Hematopoietic multipotent progenitor cell treated with erythropoietin and hydrocortisone succinate and interleukin-3 and kit ligand, for 15 days (in vitro differentiated cells): ENCODE measurements around the gene SKA1.
"Not testable (repeated sequence)": the region's sequence is repeated elsewhere in the genome, so short reads cannot be mapped to it uniquely, and the experiment has no call there.

Source experiments
- DNase-seq: peaks from one replicate; pipeline ENCODE4 v3.0.0-alpha.2; 2015; ENCODE audit warnings: low spot score

SKA1 gene

DNA sequence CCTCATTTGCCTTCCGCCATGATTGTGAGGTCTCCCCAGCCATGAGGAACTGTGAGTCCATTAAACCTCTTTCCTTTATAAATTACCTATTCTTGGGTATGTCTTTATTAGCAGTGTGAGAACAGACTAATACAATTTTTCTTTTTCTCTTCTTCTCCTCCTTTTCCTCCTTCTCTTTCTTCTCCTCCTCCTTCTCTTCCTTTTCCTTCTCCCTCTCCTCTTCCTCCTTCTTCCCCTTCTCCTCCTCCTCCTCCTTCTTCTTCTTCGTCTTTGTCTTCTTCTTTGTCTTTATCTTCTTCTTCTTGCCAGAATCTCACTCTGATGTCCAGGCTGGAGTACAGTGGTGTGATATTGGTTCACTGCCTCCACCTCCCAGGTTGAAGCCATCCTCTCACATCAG lies 20.2 kb downstream of the SKA1 start:
- no peak for DNase-seq

DNA sequence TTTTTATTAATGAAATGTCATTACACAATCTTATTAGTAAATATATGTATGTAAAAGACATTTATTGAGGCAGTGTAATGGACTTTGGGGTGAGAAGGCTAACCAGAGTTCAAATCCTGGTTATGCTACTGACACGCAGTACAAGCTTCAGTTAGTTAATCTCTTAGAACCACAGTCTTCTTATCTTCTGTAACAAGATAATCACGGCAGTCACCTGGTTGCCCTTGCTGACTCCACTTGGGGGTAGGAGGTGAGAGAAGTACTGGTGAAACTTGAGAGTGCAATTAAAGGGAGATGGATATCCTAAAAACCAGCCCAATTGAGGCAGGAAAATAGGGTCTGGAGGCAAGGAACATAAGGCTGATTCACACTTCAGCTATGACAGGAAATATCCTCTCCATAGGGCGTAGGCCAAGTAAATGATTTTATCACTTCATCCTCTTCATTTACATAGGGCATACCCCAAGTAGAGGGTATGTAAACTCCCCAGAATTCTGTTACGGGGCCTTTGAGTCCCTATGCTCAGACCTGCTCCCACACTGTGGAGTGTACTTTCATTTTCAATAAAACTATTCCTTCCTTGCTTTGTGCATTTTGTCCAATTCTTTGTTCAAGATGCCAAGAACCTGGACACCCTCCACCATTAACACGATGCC lies 21.3 kb downstream of the SKA1 start:
- DNase-seq = peak; percentile 7

DNA sequence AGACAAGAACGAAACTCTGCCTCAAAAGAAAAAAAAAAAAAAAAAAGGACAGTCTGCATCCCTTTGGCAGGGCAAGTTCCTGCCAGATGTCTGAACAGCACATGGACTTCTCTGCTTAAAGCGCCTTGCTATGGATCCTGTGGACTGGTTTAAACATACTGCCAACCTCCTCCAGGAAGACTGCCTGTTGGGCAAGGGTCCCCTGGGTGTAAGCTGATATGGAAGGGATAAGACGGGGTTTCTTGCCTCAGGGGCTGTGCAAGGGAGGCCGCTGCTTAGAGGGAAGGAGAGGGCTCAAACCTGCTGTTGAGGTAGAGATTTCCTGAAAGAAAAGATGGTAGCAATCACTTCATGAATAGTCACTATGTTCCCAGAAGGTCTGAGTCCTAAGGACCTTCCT lies 22.2 kb downstream of the SKA1 start:
- no peak for DNase-seq

DNA sequence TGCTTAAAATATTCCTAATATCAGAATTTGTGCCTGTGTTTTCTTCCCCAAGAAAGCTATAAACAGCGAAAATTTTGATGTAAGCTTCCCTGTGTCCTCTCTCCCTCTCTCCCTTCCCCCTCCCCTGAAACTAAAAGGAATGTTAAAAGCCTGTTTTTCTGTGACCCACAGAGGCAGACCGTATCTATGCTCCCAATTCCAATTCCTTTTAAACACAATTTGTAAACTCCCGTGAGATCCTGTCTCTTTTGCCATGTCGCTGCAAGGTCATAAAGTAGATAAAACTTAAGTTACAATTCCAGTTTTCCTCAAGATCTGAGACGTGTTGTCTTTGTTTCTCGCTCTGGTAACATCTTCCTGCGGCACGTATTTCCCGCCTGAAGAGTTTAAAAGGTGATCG lies 23.3 kb downstream of the SKA1 start:
- no peak for DNase-seq

DNA sequence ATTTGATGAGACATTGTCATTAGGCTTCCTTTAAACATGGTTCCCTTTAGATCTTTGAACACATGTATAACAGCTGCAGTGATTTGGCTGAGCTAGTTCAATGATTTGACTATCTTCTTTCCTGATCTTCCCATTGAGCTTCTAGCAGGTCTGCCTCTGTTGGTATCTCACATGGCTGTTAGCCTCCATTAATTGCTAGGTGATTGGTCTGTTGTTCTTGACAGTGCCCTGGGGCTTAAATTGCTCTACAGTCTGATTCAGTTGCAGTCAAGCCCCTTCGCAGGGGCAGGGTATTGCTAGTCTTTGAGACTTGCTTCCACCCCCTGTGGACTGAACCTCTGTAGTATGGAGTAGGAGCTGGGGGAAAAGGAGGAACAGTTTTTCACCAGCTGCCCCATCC lies 24.1 kb downstream of the SKA1 start:
- DNase-seq = no peak

DNA sequence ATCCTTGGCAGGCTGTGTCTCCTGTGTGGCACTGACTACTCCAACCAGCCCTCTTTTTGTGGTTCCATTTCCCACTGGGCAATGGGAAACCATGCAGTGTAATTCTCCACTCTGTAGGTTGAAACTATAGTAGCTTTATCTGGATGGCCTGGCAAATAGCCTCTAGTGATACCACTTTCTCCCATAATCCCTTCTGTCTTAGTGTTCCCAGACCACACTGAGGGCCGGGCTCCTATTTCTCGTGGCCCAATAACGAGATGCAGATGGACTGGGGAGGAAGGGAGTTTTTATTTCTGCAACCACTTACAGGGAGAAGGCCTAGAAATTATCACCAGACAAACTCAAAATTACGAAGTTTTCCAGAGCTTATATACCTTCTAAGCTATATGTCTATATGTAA lies 24.7 kb downstream of the SKA1 start:
- DNase-seq = no peak

DNA sequence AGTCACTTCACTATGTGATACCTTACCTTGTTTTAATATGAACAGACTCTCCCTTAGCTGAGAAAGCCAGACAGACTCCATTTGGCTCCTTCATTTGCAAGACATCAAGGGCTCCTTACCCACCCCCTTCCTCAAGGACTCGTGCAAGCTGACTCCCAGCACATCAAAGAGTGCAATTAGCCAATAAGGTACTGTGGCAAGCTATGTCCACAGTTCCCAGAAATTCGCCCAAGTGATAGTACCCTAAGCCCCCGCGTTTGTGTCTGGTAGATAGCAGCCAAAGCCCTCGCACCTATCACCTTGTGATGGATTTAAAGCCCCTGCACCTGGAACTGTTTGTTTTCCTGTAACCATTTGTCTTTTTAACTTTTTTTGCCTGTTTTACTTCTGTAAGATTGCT lies 25.6 kb downstream of the SKA1 start:
- DNase-seq = not testable (repeated sequence)

DNA sequence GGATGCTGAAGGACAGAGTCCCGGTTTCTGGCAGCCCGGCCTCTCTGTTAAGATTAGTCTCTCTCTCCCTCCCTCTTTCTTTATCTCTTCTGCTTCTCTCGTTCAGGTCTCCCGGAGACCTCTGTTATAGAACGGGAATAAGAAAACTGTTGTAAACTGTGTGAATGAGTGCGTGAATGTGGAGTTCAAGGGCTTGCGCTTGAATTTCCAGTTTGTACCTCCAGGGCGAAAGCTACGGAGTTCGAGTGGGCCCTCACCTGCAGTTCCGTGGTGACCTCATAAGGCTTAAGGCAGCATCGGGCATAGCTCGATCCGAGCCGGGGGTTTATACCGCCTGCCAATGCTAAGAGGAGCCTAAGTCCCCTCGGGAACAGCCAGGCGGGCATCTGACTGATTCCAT lies 26.4 kb downstream of the SKA1 start:
- DNase-seq = no peak

DNA sequence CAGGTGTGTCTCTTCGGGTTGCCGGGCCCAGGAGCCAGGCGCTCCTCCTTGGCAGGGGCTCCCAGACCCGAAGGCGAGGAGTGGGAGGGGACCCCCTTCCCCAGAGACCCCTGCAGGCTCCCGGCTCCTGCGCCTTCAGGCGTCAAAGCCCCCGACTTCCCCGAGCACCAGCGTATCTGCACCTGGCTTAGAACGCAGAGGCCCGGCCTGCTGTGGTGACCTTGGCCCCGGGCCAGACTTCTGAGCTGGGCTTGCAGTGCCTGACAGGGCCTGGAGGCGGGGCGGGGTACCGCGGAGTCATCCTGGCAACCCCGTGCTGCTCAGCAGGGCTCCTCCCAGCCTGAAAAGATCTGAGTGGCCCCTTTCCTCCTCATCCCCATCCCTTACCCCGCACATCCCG lies 27.0 kb downstream of the SKA1 start:
- DNase-seq = peak; percentile 80

DNA sequence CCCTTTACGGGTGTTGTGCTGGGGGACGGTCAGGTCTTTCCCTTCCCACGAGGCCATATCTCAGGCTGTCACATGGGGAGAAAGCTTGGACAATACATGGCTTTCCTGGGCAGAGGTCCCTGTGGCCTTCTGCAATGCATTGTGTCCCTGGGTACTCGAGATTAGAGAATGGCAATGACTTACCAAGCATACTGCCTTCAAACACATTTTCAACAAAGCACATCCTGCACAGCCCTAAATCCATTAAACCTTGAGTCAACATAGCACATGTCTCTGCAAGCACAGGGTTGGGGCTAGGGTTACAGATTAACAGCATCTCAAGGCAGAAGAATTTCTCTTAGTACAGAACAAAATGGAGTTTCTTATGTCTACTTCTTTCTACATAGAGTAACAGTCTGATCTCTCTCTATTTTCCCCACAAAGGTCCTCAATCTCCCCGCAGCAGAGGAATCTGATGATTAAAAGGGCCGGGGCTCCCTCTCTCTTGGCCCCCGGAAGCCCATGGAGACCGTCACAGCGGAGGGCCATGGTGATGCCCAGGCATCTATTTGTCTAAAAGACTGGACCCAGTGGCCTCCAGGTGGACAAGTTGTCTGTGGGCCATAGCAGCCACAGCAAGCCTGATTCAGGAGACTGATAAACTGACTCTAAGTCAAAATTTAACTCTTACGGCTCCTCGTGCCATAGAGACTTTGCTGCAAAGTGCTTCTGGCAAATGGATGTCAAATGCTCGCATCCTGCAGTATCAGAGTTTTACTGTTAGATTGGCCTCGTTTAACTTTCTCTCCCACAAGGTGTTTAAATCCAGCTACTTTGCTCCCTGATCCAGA lies 30.1 kb downstream of the SKA1 start:
- DNase-seq = not testable (repeated sequence)

DNA sequence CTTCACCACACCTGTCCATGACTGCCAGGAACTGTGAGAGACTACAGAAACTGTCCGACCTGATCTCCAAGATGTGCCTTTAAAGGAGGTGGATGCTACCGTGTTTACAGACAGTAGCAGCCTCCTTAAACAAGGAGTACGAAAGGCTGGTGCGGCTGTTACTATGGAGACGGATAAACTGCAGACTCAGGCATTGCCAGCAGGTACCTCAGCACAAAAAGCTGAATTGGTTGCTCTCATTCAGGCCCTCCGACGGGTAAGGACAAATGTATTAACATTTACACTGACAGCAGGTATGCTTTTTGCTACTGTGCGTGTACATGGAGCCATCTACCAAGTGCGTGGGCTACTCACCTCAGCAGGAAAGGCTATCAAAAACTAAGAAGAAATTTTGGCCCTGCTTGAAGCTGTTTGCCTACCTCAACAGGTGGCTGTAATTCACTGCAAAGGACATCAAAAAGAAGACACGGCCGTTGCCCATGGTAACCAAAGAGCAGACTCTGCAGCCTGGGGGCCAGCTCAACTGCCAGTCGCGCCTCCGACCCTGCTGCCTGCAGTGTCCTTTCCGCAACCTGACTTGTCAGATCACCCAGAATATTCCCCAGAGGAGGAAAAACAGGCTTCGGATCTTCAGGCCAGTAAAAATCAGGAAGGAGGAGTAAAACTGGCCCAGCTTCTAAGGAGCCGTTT lies 30.9 kb downstream of the SKA1 start:
- DNase-seq = no peak

DNA sequence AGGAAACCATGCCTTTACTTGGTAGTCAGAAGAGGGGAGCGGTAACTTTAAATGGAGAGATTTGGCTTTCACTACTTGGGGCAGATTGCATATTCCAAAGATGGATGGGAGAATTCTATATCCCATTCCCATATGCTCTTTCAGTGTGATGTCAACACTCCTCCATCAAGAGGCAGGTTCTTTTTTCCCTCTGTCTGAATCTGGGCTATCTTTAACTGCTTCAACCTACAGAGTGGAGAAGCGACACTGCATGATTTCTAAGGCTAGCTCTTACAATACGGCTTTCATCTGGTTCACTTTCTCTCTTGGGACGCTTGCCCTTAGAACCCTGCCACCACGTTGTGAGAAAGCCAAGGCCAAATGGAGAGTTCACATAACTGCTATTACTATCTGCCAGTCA lies 34.4 kb downstream of the SKA1 start:
- no peak for DNase-seq

DNA sequence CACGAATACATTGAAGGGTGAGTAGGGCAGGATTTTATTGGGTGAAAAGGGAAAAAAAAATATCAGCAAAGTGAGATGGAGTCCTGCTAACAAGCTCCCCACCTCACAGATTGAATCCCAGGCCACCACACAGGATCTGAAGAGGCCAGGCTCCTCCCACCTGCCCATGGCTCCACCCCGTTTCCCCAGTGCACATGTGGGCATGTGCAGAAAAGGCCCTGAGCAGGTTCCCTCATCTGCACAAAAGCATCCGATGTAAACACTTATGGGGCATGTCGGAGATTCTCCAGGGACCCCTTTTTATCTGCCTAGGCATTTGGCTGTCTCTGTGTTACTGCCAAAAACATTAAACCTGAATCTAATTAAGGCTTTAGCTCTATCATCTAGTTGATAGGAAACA lies 35.2 kb downstream of the SKA1 start:
- no peak for DNase-seq

DNA sequence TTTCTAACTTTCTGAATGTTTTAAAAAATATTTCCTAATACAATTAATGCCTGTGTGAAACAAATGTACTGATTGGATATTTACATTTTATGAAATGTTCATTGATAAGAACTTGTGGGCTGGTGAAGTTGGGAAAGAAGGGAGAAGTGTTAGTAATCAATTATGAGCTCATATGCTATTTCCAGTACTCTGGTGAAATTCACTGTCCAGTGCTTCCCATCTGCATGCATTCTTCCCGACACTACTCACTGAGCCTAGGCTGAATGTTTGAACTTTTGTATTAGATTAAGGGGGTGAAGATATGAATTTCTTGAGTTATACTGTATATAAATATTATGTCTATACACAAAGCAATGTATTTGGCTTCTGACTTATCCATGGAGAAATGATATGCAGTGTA lies 36.0 kb downstream of the SKA1 start:
- DNase-seq = no peak

DNA sequence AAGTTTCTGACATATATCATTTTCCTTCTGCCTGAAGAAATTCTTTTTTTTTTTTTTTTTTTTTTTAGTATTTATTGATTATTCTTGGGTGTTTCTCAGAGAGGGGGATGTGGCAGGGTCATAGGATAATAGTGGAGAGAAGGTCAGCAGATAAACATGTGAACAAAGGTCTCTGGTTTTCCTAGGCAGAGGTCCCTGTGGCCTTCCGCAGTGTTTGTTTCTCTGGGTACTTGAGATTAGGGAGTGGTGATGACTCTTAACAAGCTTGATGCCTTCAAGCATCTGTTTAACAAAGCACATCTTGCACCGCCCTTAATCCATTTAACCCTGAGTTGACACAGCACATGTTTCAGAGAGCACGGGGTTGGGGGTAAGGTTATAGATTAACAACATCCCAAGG lies 42.0 kb downstream of the SKA1 start:
- DNase-seq = not testable (repeated sequence)

DNA sequence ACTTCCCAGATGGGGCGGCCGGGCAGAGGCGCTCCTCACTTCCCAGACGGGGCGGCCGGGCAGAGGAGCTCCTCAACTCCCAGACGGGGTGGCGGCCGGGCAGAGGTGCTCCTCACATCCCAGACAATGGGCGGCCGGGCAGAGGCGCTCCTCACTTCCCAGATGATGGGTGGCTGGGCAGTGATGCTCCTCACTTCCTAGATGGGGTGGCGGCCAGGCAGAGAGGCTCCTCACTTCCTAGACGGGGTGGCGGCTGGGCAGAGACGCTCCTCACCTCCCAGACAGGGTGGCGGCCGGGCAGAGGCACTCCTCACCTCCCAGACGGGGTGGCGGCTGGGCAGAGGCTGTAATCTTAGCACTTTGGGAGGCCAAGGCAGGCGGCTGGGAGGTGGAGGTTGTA lies 42.9 kb downstream of the SKA1 start:
- DNase-seq = not testable (repeated sequence)

DNA sequence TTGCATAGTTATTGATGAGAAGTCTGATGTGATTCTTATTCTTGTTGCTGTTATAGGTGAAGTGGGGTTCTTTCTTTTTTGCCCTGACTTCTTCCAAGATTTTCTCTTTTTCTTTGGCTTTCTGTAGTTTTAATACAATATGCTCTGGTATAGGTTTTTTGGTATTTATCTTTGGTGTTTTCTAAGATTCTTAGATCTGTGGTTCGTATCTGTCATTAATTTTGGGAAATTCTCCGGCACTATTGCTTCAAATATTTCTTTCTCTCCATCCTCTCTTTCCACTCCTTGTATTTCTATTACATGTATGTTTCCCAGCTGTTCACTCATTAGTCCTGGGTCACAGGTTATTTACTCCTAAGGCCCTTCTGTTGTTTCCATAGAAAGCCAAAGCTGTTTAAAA lies 43.8 kb downstream of the SKA1 start:
- DNase-seq = no peak

DNA sequence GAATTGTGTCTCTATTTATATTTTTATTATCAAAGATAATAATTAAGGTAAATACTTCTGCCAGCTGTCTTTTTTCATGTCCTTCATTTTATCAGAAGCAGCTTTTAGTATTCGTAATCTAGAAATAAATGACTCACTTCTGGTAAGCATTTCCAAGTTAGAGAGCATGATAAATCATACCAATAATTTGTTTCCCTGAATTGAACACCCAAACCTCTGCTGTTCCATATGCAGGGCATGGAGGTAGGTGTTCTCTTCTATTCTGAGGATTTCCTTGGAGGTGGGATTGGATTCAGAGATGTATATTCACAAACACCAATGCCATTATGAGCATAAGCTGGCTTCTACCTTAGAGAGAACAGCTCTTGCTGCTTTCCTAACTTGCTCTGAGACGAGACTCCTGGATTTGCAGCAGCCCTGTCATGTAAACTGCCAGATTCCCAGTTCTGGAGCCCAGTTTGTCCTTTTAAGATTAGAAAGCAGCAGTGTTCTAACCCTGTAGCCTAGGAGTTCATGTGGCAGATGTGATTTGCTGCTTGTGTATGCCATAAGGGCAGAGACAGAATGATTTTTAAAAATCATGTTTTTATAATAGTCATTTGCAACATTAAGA lies 47.5 kb downstream of the SKA1 start:
- no peak for DNase-seq

DNA sequence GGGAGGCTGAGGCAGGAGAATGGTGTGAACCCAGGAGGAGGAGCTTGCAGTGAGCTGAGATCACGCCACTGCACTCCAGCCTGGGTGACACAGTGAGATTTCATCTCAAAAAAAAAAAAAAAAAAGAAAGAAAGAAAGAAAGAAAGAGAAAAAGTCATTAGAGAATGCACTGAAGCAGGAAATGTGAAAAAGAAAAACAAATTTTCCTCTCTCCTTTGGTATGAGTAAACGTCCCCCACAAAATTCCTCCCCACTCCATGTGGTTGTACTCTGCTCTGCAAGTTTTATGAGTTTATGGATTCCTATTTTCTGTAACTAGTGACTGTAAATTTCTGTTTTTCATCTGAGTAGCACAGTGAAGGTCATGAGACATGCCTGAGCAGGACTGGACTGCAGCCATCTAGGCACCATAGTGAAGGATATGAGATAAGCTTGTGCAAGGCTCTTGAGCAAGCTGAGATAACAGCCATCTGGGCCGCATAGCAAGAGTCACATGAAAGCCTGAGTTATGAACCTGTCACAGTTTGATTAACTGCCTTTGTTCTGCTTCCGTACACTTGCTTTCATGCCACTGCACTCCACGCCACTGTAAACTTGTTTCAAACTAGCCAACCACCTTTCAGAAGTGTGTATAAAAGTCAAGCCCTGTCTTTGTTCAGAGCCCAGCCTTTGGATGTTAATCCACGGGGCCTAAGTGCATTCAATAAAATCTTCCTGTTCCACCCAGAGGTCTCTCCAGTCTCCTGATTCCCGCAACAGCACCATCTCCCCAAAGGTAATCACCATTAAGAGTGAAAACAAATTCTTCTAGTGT lies 50.2 kb downstream of the SKA1 start:
- peak; percentile 67 for DNase-seq

DNA sequence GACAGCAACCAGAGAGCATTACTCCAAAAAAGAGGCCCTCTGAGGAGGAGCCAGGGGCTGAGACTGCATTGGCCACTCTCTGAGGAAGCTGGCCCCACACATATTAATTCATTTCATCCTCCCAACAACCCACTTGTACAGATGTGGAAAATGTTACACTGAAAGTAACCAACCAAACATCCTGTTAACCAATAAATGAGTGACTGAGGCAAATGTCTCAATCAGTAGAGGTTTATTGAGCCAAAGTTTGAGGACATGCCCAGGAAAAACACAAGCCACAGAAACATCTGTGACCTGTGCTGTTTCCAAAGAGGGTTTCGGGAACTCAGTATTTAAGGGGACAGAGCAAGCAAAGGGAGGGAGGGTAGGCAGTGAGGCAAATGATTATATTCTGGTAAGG lies 53.0 kb downstream of the SKA1 start:
- DNase-seq = no peak

DNA sequence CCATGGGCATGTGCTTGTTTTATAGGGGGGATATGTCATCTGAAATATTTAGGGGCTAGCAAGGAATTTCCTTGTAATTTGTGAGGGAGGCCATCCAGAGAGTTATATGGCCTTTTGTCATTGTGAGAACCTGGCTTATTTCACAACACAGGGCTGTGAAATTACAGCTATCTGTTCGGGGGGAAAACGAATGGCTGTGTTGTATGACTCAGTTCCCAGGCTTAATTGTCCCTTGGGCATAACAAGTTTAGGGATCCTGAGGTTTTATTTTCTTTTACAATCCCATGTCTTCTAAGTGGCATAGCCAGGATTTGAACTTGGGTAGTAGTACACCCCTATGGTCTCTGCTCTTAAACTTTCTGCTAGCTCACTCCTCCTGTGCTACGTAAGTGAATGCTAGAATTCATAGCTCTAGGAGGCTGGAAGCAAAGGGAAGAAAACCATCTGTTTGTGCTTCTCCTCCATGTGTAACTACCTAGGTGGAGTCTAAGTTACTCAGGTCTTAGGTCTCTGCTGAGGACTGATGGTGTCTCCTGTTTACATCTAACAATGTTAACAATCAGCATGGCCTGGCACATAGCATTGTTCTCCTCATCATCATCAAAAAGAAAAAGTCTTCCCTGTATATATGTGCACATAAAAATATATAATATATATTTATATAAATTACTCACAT lies 53.8 kb downstream of the SKA1 start:
- DNase-seq = peak; percentile 2
